IMR-90 (cell line): Measurements from ENCODE around the gene MLIP. TPM values are rescaled to one million over a fixed set of nuclear protein-coding genes. Genes with fewer than 3 reads are reported as not detected.

Experiments
- ATAC-seq: fragments of 200-7000 bp; cut with Tn5 transposase; 2 replicates; pipeline ENCODE4 v1.9.1; 2020; ENCODE audit warnings: low read depth, mild to moderate bottlenecking, moderate library complexity
- BruUV-seq: library from RNA; stranded (reverse); fragments of 400-500 nt; replicated peaks from 2 replicates; lab custom pipeline; 2021; lab: Mats Ljungman, UMichigan
- CTCF ChIA-PET: fragments of 300-600 bp; formaldehyde crosslinking; extraction: SDS; loops from one replicate; lab custom pipeline; 2021; ENCODE audit warnings: antibody characterized with exemption; lab: Yijun Ruan, JAX
- POLR2A ChIA-PET: fragments of 300-600 bp; sonication (Branson Sonifier 250); formaldehyde crosslinking; loops from one replicate; lab custom pipeline; 2022; ENCODE audit warnings: antibody characterized with exemption; ENCODE audit not compliant: unreplicated experiment; lab: Charles Lee
- DNase-seq: peaks from one replicate; pipeline ENCODE4 v3.0.0; 2013
- H2AFZ ChIP-seq: replicated peaks from 2 replicates; pipeline ENCODE3; 2013; ENCODE audit warnings: low read length, mild to moderate bottlenecking; ENCODE audit not compliant: poor library complexity
- H2AK5ac ChIP-seq: 2 replicates; pipeline ENCODE4 v1.6.1; 2013; ENCODE audit warnings: low read depth, low read length, inconsistent platforms
- H2AK9ac ChIP-seq: replicated peaks from 2 replicates; pipeline ENCODE3; 2013; ENCODE audit warnings: mild to moderate bottlenecking, low read depth, low read length, moderate library complexity; ENCODE audit not compliant: poor library complexity
- H2BK120ac ChIP-seq: 2 replicates; pipeline ENCODE4 v1.6.1; 2013; ENCODE audit warnings: low read depth, low read length, inconsistent platforms
- H2BK15ac ChIP-seq: 3 replicates; pipeline ENCODE4 v1.6.1; 2013; ENCODE audit warnings: low read depth, low read length, inconsistent platforms
- H2BK20ac ChIP-seq: 2 replicates; pipeline ENCODE4 v1.6.1; 2013; ENCODE audit warnings: low read depth, mild to moderate bottlenecking, inconsistent platforms, low read length, moderate library complexity
- H2BK5ac ChIP-seq: 2 replicates; pipeline ENCODE4 v1.6.1; 2013; ENCODE audit warnings: mild to moderate bottlenecking, low read depth, low read length, inconsistent platforms; ENCODE audit not compliant: poor library complexity, severe bottlenecking
- H3K14ac ChIP-seq: replicated peaks from 2 replicates; pipeline ENCODE4 v1.6.1; 2013; ENCODE audit warnings: low read depth, low read length, inconsistent platforms
- H3K18ac ChIP-seq: 2 replicates; pipeline ENCODE4 v1.6.1; 2013; ENCODE audit warnings: low read depth, low read length, control low read depth
- H3K23ac ChIP-seq: 2 replicates; pipeline ENCODE4 v1.6.1; 2013; ENCODE audit warnings: low read depth, low read length, inconsistent platforms
- H3K27ac ChIP-seq: 2 replicates; pipeline ENCODE4 v1.5.1; 2013; ENCODE audit warnings: mild to moderate bottlenecking, control low read depth, low read length; ENCODE audit not compliant: insufficient read depth
- H3K27me3 ChIP-seq: 2 replicates; pipeline ENCODE4 v1.6.1; 2013; ENCODE audit warnings: low read length; ENCODE audit not compliant: control insufficient read depth, insufficient read depth
- H3K36me3 ChIP-seq: 2 replicates; pipeline ENCODE4 v1.6.1; 2013; ENCODE audit warnings: low read length, mixed read lengths; ENCODE audit not compliant: control insufficient read depth, insufficient read depth
- H3K4ac ChIP-seq: 2 replicates; pipeline ENCODE4 v1.6.1; 2013; ENCODE audit warnings: low read depth, low read length, inconsistent platforms
- H3K4me1 ChIP-seq: 2 replicates; pipeline ENCODE4 v1.6.1; 2013; ENCODE audit warnings: low read length, mixed read lengths; ENCODE audit not compliant: control insufficient read depth, insufficient read depth
- H3K4me2 ChIP-seq: 2 replicates; pipeline ENCODE4 v1.6.1; 2013; ENCODE audit warnings: low read depth, mild to moderate bottlenecking, control low read depth, low read length, moderate library complexity
- H3K4me3 ChIP-seq: 2 replicates; pipeline ENCODE4 v1.5.1; 2013; ENCODE audit warnings: low read depth, mild to moderate bottlenecking, control low read depth, low read length, moderate library complexity; ENCODE audit not compliant: insufficient read depth
- H3K56ac ChIP-seq: 2 replicates; pipeline ENCODE4 v1.6.1; 2013; ENCODE audit warnings: low read length, inconsistent platforms; ENCODE audit not compliant: insufficient read depth; ENCODE audit errors: extremely low read depth
- H3K79me1 ChIP-seq, 2 experiments: 2 replicates each; pipeline ENCODE4 v1.6.1; 2013; ENCODE audit warnings: low read length in 2 of 2, inconsistent platforms in 1 of 2, low read depth in 1 of 2
- H3K9ac ChIP-seq: 2 replicates; pipeline ENCODE4 v1.6.1; 2013; ENCODE audit warnings: low read depth, low read length, control low read depth
- H3K9me1 ChIP-seq: 2 replicates; pipeline ENCODE4 v1.6.1; 2013; ENCODE audit warnings: low read length, inconsistent platforms; ENCODE audit not compliant: insufficient read depth
- H3K9me3 ChIP-seq: 2 replicates; pipeline ENCODE4 v1.6.1; 2013; ENCODE audit warnings: low read length; ENCODE audit not compliant: control insufficient read depth, insufficient read depth
- H4K20me1 ChIP-seq: 2 replicates; pipeline ENCODE4 v1.6.1; 2013; ENCODE audit warnings: low read length, inconsistent platforms; ENCODE audit not compliant: insufficient read depth
- H4K5ac ChIP-seq: 2 replicates; pipeline ENCODE4 v1.6.1; 2013; ENCODE audit warnings: mild to moderate bottlenecking, low read depth, low read length, control low read depth
- H4K8ac ChIP-seq, 2 experiments: 2 replicates each; pipeline ENCODE4 v1.6.1; 2013; ENCODE audit warnings: low read depth in 2 of 2, low read length in 2 of 2, control low read depth in 1 of 2, inconsistent platforms in 1 of 2
- H4K91ac ChIP-seq: 2 replicates; pipeline ENCODE4 v1.6.1; 2013; ENCODE audit warnings: low read depth, low read length, inconsistent platforms; ENCODE audit not compliant: insufficient read depth
- BHLHE40 ChIP-seq: fragments of 150-350 bp; IDR thresholded peaks from 2 replicates; pipeline ENCODE4 v1.6.1; 2016; ENCODE audit warnings: mild to moderate bottlenecking, low read depth, low read length
- CEBPB ChIP-seq: IDR thresholded peaks from 2 replicates; pipeline ENCODE4 v1.6.1; 2012; ENCODE audit warnings: low read depth, low read length, improper control_type of control experiment
- CHD1 ChIP-seq: IDR thresholded peaks from 2 replicates; pipeline ENCODE4 v1.6.1; 2012; ENCODE audit warnings: low read depth, low read length, improper control_type of control experiment
- FOS ChIP-seq: fragments of 150-350 bp; IDR thresholded peaks from 2 replicates; pipeline ENCODE4 v1.6.1; 2016; ENCODE audit warnings: low read depth, low read length
- MAFK ChIP-seq: IDR thresholded peaks from 2 replicates; pipeline ENCODE4 v1.6.1; 2012; ENCODE audit warnings: low read depth, low read length, improper control_type of control experiment
- MAZ ChIP-seq: IDR thresholded peaks from 2 replicates; pipeline ENCODE4 v1.6.1; 2012; ENCODE audit warnings: low read depth, mild to moderate bottlenecking, low read length, improper control_type of control experiment, moderate library complexity, borderline replicate concordance
- MXI1 ChIP-seq: IDR thresholded peaks from 2 replicates; pipeline ENCODE4 v1.6.1; 2012; ENCODE audit warnings: low read depth, mild to moderate bottlenecking, low read length, moderate library complexity, borderline replicate concordance
- NFE2L2 ChIP-seq: fragments of 150-350 bp; IDR thresholded peaks from 2 replicates; pipeline ENCODE4 v1.6.1; 2016; ENCODE audit warnings: low read depth, mild to moderate bottlenecking, low read length
- POLR2A ChIP-seq: IDR thresholded peaks from 2 replicates; pipeline ENCODE4 v1.6.1; 2012; ENCODE audit warnings: mild to moderate bottlenecking, low read depth, low read length
- RAD21 ChIP-seq: IDR thresholded peaks from 2 replicates; pipeline ENCODE4 v1.6.1; 2012; ENCODE audit warnings: low read length, improper control_type of control experiment
- RCOR1 ChIP-seq: IDR thresholded peaks from 2 replicates; pipeline ENCODE4 v1.6.1; 2012; ENCODE audit warnings: mild to moderate bottlenecking, low read length, improper control_type of control experiment; ENCODE audit not compliant: insufficient replicate concordance
- RFX5 ChIP-seq: IDR thresholded peaks from 2 replicates; pipeline ENCODE4 v1.8.0; 2012; ENCODE audit warnings: low read depth, mild to moderate bottlenecking, low read length, moderate library complexity
- SMC3 ChIP-seq: fragments of 150-350 bp; IDR thresholded peaks from 2 replicates; pipeline ENCODE4 v1.6.1; 2016; ENCODE audit warnings: low read depth, mild to moderate bottlenecking, antibody characterized with exemption, low read length, moderate library complexity
- WGBS, 2 experiments: methylation state at CpG; one replicate each; pipeline versions ENCODE4 v1.1.5 to v1.1.7; 2013; ENCODE audit warnings: missing lambda C conversion rate in 2 of 2; ENCODE audit not compliant: insufficient read length in 1 of 2; ENCODE audit errors: extremely low coverage in 2 of 2; 5-methylcytosine and 5-hydroxymethylcytosine counted together
- dilution Hi-C: fragments of 300-500 bp; cut with HindIII; formaldehyde crosslinking; loops from one replicate; pipeline ENCODE4 v1.14.3; 2018; ENCODE audit warnings: low sequenced_read_pairs; ENCODE audit not compliant: unreplicated experiment
- in situ Hi-C: fragments of 300-500 bp; cut with MboI; formaldehyde crosslinking; loops from 3 replicates; pipeline ENCODE4 v1.14.3; 2019; ENCODE audit warnings: low sequenced_read_pairs, inconsistent platforms, mixed read lengths
- intact Hi-C: fragments of 100-400 bp; cut with micrococcal nuclease; formaldehyde crosslinking; loops from 2 replicates; pipeline ENCODE4 v1.10.0; 2022
- polyA plus RNA-seq, 3 experiments: library from polyadenylated mRNA; depleted of rRNA; stranded (reverse); fragments of >200 nt; gene quantifications; 2 replicates each; pipeline ENCODE4 v1.2.3, GENCODE V29; 2012; ENCODE audit warnings: low replicate concordance in 1 of 3
- total RNA-seq: library from RNA; depleted of rRNA; stranded (reverse); fragments of >200 nt; gene quantifications from 2 replicates; pipeline ENCODE4 v1.2.3, GENCODE V29; 2012
- TF ChIP-seq, protein P1 (sequence below): fragments of 150-350 bp; IDR thresholded peaks from 2 replicates; pipeline ENCODE4 v1.6.1; 2017; ENCODE audit warnings: mild to moderate bottlenecking, antibody characterized with exemption, low read length, low read depth
- TF ChIP-seq, protein P2 (sequence below): conservative IDR thresholded peaks from 2 replicates; pipeline ENCODE4 v1.5.1; 2012; ENCODE audit warnings: mild to moderate bottlenecking, low read depth, low read length, improper control_type of control experiment
- TF ChIP-seq, protein P3 (sequence below): fragments of 150-350 bp; IDR thresholded peaks from 2 replicates; pipeline ENCODE4 v1.6.1; 2016; ENCODE audit warnings: low read depth, mild to moderate bottlenecking, low read length, moderate library complexity, borderline replicate concordance

The MLIP gene
- total and polyA plus RNA-seq, 2 of the 4 experiments (the other 2 are of a cell fraction) = not detected

DNA sequence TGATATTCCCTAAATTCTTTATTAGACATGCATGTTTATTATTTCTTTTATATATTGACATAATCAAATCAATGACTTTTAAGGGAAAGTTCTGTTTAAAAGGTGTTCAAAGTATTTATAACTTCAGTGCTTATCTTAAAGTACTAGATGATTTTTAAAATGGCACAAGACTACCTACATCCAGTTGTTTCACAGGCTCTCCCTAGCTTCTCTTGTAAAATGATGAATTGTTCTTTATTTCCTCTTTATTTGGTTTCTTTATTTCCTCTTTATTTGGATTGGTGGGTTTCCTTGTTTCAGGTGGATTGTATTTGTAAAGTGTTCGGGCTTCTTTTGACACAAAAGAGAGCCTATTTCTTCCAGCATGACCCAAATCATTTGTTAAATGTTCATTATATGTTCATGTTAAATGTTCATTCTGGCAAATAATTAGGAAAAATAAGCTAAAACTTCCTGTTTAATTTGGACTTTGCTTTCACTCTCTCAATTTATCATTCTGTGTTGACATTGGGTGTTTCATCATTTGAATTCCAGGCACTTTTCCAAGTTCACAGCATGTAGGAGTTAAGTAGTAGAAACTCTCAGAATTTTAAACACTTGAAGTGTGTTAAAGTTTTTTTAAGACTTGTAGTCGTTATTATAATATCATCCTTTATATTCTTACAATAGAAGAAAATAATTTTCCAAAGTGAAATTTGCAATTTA is 24.6 kb downstream of the MLIP start:
- peak overlapping the region; percentile 36; the same call in 1 of the 2 replicates for H3K4me2 ChIP-seq
- no peak overlapping the region for H2BK120ac ChIP-seq
- dilution Hi-C loops = no loop called here
- in situ Hi-C loops = no loop called here
- H4K91ac ChIP-seq = no peak overlapping the region
- WGBS, 2 experiments = no CpG with 5 or more reads among the region's 2 CpGs
- no peaks in the 10 kb centered on the region for H3K4me1 ChIP-seq
- POLR2A ChIA-PET = interaction anchor here (0.7 kb wide), 1 partner anchor 159 kb away, joined by 4 read pairs; no protein-coding TSS in a partner anchor
- H3K36me3 ChIP-seq = no peaks in the 10 kb centered on the region
- no peak overlapping the region for H4K5ac ChIP-seq
- H3K9ac ChIP-seq = no peak overlapping the region
- DNase-seq (peak; percentile 39), ATAC-seq (no peak)
- H3K9me1 ChIP-seq = no peaks in the 10 kb centered on the region
- H3K79me1 ChIP-seq = no peaks in the 10 kb centered on the region
- H3K4me3 ChIP-seq = no peak overlapping the region
- BruUV-seq = no TSS peak
- intact Hi-C loops = no loop called here
- no peak overlapping the region for H3K18ac ChIP-seq
- H3K56ac ChIP-seq = no peak overlapping the region
- H2AK5ac ChIP-seq = no peak overlapping the region
- CTCF ChIA-PET = no interaction called here
- no peak overlapping the region for H2AFZ ChIP-seq
- no peaks in the 10 kb centered on the region for H3K27me3 ChIP-seq
- H2AK9ac ChIP-seq = no peak overlapping the region
- no peaks in the 10 kb centered on the region for H3K9me3 ChIP-seq
- H3K27ac ChIP-seq = no peak overlapping the region
- H3K4ac ChIP-seq = no peak overlapping the region
- H3K23ac ChIP-seq = no peak overlapping the region
- H2BK5ac ChIP-seq = no peak overlapping the region
- TF ChIP-seq RAD21 (no peak), FOS (no peak), CEBPB (no peak; the same call in 1 of the 2 replicates), RFX5 (no peak), MAZ (no peak), NFE2L2 (no peak), BHLHE40 (no peak), RCOR1 (no peak), SMC3 (no peak), POLR2A (no peak), CHD1 (no peak), MAFK (no peak), MXI1 (no peak)
- TF ChIP-seq, protein P1, sequence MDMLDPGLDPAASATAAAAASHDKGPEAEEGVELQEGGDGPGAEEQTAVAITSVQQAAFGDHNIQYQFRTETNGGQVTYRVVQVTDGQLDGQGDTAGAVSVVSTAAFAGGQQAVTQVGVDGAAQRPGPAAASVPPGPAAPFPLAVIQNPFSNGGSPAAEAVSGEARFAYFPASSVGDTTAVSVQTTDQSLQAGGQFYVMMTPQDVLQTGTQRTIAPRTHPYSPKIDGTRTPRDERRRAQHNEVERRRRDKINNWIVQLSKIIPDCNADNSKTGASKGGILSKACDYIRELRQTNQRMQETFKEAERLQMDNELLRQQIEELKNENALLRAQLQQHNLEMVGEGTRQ = no peak
- TF ChIP-seq, protein P2, sequence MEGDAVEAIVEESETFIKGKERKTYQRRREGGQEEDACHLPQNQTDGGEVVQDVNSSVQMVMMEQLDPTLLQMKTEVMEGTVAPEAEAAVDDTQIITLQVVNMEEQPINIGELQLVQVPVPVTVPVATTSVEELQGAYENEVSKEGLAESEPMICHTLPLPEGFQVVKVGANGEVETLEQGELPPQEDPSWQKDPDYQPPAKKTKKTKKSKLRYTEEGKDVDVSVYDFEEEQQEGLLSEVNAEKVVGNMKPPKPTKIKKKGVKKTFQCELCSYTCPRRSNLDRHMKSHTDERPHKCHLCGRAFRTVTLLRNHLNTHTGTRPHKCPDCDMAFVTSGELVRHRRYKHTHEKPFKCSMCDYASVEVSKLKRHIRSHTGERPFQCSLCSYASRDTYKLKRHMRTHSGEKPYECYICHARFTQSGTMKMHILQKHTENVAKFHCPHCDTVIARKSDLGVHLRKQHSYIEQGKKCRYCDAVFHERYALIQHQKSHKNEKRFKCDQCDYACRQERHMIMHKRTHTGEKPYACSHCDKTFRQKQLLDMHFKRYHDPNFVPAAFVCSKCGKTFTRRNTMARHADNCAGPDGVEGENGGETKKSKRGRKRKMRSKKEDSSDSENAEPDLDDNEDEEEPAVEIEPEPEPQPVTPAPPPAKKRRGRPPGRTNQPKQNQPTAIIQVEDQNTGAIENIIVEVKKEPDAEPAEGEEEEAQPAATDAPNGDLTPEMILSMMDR = no peak
- TF ChIP-seq, protein P3, sequence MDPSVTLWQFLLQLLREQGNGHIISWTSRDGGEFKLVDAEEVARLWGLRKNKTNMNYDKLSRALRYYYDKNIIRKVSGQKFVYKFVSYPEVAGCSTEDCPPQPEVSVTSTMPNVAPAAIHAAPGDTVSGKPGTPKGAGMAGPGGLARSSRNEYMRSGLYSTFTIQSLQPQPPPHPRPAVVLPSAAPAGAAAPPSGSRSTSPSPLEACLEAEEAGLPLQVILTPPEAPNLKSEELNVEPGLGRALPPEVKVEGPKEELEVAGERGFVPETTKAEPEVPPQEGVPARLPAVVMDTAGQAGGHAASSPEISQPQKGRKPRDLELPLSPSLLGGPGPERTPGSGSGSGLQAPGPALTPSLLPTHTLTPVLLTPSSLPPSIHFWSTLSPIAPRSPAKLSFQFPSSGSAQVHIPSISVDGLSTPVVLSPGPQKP = no peak
- H2BK15ac ChIP-seq = no peak overlapping the region
- no peaks in the 10 kb centered on the region for H4K20me1 ChIP-seq
- H4K8ac ChIP-seq = no peak overlapping the region
- no peak overlapping the region for H3K14ac ChIP-seq
- no peak overlapping the region for H2BK20ac ChIP-seq
